GM19372 (cell line): Measurements from ENCODE around the gene WNK2.
A peak's percentile ranks its signal among the peaks of the same experiment; 100 is the strongest.
"Not testable (repeated sequence)": the region's sequence is repeated elsewhere in the genome, so short reads cannot be mapped to it uniquely, and the experiment has no call there.

Experiments used
- ATAC-seq: cut with Tn5 transposase; IDR thresholded peaks from one replicate; pipeline ENCODE4 v1.9.1; 2021; ENCODE audit warnings: mild to moderate bottlenecking, low read depth, moderate library complexity; ENCODE audit not compliant: unreplicated experiment

WNK2 gene

GRCh38 chr9:93347371-93347975 lies 163.5 kb downstream of the WNK2 start:
- ATAC-seq: not testable (repeated sequence)

GRCh38 chr9:93353413-93354310 lies 169.7 kb downstream of the WNK2 start:
- not testable (repeated sequence) for ATAC-seq

DNA sequence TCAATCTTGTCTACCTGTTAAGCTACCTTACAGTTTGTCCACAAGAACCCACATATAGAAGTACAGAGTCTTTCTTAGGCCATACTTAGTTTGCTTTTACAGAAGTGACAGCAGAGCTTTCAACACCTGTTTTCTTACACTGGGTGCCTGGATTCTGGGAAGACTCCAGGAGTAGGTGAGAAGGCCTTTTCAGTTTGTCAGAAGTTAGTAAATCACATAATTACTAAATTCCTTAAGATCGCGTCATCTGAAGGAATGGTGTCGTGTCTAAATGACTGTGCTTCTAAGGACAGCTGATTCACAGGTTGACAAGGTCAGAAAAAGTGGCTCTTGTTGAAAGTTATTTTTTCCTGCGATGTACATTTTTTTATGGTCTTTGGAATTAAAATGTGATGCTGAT lies 170.5 kb downstream of the WNK2 start:
- ATAC-seq: no peak

DNA sequence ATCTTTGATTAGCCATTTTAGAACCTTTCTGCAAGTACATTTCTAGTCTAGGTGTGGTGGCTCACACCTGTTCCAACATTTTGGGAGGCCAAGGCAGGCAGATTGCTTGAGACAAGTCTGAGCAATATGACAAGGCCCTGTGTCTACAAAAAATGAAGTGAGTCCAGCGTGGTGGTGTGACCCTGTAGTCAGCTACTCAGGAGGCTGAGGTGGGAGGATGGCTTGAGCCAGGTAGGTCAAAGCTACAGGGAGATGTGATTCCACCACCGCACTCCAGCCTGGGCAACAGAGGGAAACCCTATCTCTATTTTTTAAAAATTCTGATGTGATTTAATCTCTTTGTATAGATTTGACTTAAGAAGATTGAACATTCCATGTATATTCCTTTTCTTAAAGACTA lies 171.9 kb downstream of the WNK2 start:
- ATAC-seq: no peak

GRCh38 chr9:93357649-93358048 lies 173.7 kb downstream of the WNK2 start:
- ATAC-seq: peak; percentile 81

- not testable (repeated sequence) for ATAC-seq
Measured at GRCh38 chr9:93359907-93360306, 176.0 kb downstream of the WNK2 start.

GRCh38 chr9:93361995-93362394 lies 178.1 kb downstream of the WNK2 start:
- ATAC-seq: no peak

- ATAC-seq: no peak
Measured at GRCh38 chr9:93364734-93365426, 180.9 kb downstream of the WNK2 start.

GRCh38 chr9:93365427-93366118 lies 181.6 kb downstream of the WNK2 start:
- no peak for ATAC-seq

GRCh38 chr9:93366119-93366447 lies 182.1 kb downstream of the WNK2 start:
- ATAC-seq: no peak

- not testable (repeated sequence) for ATAC-seq
Measured at GRCh38 chr9:93366486-93366885, 182.5 kb downstream of the WNK2 start.

DNA sequence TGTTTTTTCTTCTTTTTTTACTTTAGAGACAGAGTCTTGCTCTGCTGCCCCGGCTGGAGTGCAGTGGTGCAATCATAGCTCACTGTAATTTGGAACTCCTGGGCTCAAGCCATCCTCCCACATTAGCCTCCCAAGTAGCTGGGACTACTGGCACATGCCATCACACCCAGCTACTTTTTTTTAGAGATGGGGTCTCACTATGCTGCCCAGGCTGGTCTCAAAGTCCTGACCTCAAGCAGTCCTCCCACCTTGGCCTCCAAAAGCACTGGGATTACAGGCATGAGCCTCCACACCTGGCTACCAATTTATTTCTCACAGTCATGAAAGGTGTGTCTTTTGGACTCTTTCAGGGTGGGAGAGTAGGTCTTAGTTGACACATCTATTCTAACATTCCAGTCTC lies 184.5 kb downstream of the WNK2 start:
- no peak for ATAC-seq

GRCh38 chr9:93369686-93370085 lies 185.7 kb downstream of the WNK2 start:
- no peak for ATAC-seq
